GM18909 (cell line): ENCODE measurements around the gene GAGE12D.
"Not testable (repeated sequence)": the region's sequence is repeated elsewhere in the genome, so short reads cannot be mapped to it uniquely, and the experiment has no call there.

Source experiments
- ATAC-seq: cut with Tn5 transposase; IDR thresholded peaks from one replicate; pipeline ENCODE4 v1.9.1; 2021; ENCODE audit warnings: mild to moderate bottlenecking; ENCODE audit not compliant: unreplicated experiment, poor library complexity

GAGE12D gene, protein sequence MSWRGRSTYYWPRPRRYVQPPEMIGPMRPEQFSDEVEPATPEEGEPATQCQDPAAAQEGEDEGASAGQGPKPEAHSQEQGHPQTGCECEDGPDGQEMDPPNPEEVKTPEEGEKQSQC

DNA sequence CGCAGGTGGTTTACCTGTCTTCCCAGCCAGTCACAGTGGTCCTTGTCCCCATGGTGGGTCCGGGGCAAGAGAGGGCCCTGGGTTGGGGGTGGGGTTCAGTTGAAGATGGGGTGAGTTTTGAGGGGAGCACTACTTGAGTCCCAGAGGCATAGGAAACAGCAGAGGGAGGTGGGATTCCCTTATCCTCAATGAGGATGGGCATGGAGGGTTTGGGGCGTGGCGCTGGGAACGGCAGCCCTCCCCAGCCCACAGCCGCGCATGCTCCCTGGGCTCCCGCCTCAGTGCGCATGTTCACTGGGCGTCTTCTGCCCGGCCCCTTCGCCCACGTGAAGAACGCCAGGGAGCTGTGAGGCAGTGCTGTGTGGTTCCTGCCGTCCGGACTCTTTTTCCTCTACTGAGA, at the start of gene GAGE12D:
GAGE12D (plus strand) TSS at position 301 of the 400 bp plus-strand sequence. CDS start 1,155 bp downstream, outside the sequence.
- ATAC-seq: not testable (repeated sequence)

DNA sequence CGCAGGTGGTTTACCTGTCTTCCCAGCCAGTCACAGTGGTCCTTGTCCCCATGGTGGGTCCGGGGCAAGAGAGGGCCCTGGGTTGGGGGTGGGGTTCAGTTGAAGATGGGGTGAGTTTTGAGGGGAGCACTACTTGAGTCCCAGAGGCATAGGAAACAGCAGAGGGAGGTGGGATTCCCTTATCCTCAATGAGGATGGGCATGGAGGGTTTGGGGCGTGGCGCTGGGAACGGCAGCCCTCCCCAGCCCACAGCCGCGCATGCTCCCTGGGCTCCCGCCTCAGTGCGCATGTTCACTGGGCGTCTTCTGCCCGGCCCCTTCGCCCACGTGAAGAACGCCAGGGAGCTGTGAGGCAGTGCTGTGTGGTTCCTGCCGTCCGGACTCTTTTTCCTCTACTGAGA, 9.7 kb upstream of the GAGE12D start, which contains the start of gene GAGE12C:
GAGE12C (plus strand) TSS at position 301 of the 400 bp plus-strand sequence. CDS start 1,155 bp downstream, outside the sequence.
- ATAC-seq: not testable (repeated sequence)

DNA sequence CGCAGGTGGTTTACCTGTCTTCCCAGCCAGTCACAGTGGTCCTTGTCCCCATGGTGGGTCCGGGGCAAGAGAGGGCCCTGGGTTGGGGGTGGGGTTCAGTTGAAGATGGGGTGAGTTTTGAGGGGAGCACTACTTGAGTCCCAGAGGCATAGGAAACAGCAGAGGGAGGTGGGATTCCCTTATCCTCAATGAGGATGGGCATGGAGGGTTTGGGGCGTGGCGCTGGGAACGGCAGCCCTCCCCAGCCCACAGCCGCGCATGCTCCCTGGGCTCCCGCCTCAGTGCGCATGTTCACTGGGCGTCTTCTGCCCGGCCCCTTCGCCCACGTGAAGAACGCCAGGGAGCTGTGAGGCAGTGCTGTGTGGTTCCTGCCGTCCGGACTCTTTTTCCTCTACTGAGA, 9.5 kb downstream of the GAGE12D start, which contains the start of gene GAGE12E:
GAGE12E (plus strand) TSS at position 301 of the 400 bp plus-strand sequence. CDS start 1,155 bp downstream, outside the sequence.
- not testable (repeated sequence) for ATAC-seq

DNA sequence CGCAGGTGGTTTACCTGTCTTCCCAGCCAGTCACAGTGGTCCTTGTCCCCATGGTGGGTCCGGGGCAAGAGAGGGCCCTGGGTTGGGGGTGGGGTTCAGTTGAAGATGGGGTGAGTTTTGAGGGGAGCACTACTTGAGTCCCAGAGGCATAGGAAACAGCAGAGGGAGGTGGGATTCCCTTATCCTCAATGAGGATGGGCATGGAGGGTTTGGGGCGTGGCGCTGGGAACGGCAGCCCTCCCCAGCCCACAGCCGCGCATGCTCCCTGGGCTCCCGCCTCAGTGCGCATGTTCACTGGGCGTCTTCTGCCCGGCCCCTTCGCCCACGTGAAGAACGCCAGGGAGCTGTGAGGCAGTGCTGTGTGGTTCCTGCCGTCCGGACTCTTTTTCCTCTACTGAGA, 19.0 kb downstream of the GAGE12D start, which contains the start of gene GAGE12F:
GAGE12F (plus strand) TSS at position 301 of the 400 bp plus-strand sequence. CDS start 1,155 bp downstream, outside the sequence.
- ATAC-seq: not testable (repeated sequence)

DNA sequence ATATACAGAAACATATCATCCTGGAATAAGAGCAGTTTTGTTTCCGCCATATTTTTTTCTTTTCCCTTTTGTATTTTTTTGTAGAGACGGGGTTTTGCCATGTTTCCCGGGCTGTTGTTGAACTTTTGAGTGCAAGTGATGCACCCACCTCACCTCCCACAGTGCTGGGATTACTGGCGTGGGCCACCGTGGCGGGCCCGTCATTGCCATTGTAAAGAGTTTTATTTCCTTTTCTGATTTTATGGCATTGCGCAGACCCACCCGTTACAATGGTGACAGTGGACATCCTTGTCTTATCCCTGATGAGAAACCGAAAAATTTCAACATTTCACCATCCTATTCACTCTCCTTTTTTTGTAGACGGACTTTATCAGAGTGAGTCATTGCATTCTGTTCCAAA, 27.2 kb downstream of the GAGE12D start:
- ATAC-seq: not testable (repeated sequence)

DNA sequence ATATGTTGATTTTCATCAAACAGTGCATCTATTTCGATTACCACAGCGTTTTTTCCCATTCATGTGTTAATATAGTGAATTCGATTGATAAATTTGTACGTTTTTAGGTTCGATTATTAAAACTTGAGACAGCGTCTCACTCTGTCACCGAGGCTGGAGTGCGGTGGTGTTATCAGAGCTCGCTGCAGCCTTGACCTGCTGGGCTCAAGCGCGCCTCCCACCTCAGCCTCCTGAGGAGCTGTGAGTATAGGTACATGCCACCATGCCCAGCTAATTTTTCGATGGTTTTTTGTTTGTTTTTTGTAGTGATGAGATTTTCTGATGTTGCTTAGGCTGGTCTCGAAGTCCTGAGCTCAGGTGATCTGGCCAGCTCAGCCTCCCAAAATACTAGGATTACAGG, 27.6 kb downstream of the GAGE12D start:
- ATAC-seq: not testable (repeated sequence)

DNA sequence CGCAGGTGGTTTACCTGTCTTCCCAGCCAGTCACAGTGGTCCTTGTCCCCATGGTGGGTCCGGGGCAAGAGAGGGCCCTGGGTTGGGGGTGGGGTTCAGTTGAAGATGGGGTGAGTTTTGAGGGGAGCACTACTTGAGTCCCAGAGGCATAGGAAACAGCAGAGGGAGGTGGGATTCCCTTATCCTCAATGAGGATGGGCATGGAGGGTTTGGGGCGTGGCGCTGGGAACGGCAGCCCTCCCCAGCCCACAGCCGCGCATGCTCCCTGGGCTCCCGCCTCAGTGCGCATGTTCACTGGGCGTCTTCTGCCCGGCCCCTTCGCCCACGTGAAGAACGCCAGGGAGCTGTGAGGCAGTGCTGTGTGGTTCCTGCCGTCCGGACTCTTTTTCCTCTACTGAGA, 28.6 kb downstream of the GAGE12D start, which contains the start of gene GAGE12G:
GAGE12G (plus strand) TSS at position 301 of the 400 bp plus-strand sequence. CDS start 1,155 bp downstream, outside the sequence.
- not testable (repeated sequence) for ATAC-seq

DNA sequence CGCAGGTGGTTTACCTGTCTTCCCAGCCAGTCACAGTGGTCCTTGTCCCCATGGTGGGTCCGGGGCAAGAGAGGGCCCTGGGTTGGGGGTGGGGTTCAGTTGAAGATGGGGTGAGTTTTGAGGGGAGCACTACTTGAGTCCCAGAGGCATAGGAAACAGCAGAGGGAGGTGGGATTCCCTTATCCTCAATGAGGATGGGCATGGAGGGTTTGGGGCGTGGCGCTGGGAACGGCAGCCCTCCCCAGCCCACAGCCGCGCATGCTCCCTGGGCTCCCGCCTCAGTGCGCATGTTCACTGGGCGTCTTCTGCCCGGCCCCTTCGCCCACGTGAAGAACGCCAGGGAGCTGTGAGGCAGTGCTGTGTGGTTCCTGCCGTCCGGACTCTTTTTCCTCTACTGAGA, 38.1 kb downstream of the GAGE12D start, which contains the start of gene GAGE12H:
GAGE12H (plus strand) TSS at position 301 of the 400 bp plus-strand sequence. CDS start 1,155 bp downstream, outside the sequence.
- not testable (repeated sequence) for ATAC-seq

DNA sequence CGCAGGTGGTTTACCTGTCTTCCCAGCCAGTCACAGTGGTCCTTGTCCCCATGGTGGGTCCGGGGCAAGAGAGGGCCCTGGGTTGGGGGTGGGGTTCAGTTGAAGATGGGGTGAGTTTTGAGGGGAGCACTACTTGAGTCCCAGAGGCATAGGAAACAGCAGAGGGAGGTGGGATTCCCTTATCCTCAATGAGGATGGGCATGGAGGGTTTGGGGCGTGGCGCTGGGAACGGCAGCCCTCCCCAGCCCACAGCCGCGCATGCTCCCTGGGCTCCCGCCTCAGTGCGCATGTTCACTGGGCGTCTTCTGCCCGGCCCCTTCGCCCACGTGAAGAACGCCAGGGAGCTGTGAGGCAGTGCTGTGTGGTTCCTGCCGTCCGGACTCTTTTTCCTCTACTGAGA, 47.7 kb downstream of the GAGE12D start, which contains the start of gene GAGE2A:
GAGE2A (plus strand) TSS at position 301 of the 400 bp plus-strand sequence. CDS start 1,155 bp downstream, outside the sequence.
- ATAC-seq: not testable (repeated sequence)

DNA sequence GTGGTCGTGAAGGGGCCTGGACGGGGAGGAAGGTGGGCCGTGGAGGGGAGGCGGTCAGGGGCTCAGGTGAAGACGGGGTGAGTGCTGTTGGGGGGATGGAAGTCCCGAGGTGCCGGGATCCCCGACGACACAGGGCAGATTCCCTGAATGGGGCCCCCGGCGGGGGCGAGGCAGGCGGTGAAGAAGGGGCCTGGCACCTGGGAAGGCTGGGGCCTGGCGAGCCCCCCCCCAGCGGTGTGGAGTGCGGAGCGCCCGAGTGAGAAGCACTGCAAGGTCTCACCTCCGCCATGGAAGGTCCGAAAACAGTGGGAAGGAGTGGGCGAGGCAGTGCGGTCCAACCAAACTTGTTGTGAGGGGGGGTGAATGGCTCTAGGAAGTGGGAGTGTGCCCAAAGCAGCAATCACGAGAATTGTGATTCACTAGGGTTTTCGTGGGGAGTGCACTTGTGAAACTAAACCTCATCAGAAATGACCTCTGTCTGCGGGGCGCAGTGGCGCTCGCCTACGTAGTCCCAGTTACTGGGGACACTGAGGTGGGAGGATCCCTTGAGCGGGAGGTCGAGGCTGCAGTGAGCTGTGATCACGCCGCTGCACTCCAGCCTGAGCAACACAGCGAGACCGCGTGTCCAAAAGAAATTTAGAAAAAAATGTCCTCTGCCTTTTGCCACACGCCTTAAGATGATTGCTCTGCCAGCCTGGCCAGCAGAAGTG, 48.4 kb downstream of the GAGE12D start:
- not testable (repeated sequence) for ATAC-seq

DNA sequence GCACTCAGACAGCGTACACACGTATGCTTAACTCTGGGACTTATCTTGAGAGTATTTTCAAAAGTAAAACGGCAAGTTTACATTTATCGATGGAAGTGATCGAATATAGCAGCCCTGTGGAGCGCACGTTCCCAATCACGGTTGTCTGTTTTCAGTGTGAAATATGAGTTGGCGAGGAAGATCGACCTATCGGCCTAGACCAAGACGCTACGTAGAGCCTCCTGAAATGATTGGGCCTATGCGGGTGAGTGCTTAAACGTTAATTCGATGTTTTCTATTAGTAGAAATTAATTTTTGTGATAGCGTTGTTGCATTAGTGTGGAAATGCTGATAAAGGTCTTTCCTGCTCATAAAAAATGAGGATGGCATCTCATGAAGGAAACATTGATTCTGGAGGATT, 49.0 kb downstream of the GAGE12D start:
- not testable (repeated sequence) for ATAC-seq
